Bronchial epithelial cell (primary cell): ENCODE results near the gene ADAM11. TPM values are rescaled to one million over a fixed set of nuclear protein-coding genes. Genes with fewer than 3 reads are reported as not detected.

Experiments
- DNase-seq: peaks from one replicate; pipeline ENCODE4 v3.0.0-alpha.2; 2010; ENCODE audit warnings: low read depth
- FAIRE-seq: peaks from 2 replicates; lab custom pipeline; 2011; peaks lifted over from hg19 to GRCh38; lab: Jason Lieb, UNC
- H3K27me3 ChIP-seq: 2 replicates; pipeline ENCODE4 v1.5.1; 2011; ENCODE audit warnings: low read length; ENCODE audit not compliant: control insufficient read depth, insufficient read depth
- H3K36me3 ChIP-seq: 2 replicates; pipeline ENCODE4 v1.5.1; 2011; ENCODE audit warnings: low read length; ENCODE audit not compliant: control insufficient read depth, insufficient read depth
- H3K4me3 ChIP-seq: 2 replicates; pipeline ENCODE4 v1.5.1; 2011; ENCODE audit warnings: mild to moderate bottlenecking, low read depth, low read length, control low read depth
- CTCF ChIP-seq: IDR thresholded peaks from 2 replicates; pipeline ENCODE4 v1.5.1; 2011; ENCODE audit warnings: mild to moderate bottlenecking, moderate library complexity, low read length, control low read depth, inconsistent platforms; ENCODE audit not compliant: insufficient read depth, severe bottlenecking
- total RNA-seq: library from RNA; depleted of rRNA; stranded (reverse); fragments of >200 nt; gene quantifications from 2 replicates; pipeline ENCODE4 v1.2.1, GENCODE V29; 2014

The ADAM11 gene
- total RNA-seq, 1 donor from 2014 or later, result 0.53 TPM

- TF ChIP-seq CTCF, result no peak
- FAIRE-seq (no peak), DNase-seq (no peak)
- no peaks in the 10 kb centered on the region for H3K36me3 ChIP-seq
- H3K27me3 ChIP-seq, result peaks cover 4% of the 10 kb centered on the region
- peak overlapping the region; percentile 59 for H3K4me3 ChIP-seq
Measured at GRCh38 chr17:44775838-44776621, 17.2 kb downstream of the ADAM11 start.

GRCh38 chr17:44776628-44777393 is 18.0 kb downstream of the ADAM11 start:
- Histone ChIP-seq H3K4me3 (no peak overlapping the region), H3K27me3 (peaks cover 4% of the 10 kb centered on the region), H3K36me3 (no peaks in the 10 kb centered on the region)
- no peak for TF ChIP-seq CTCF
- FAIRE-seq, result no peak
- DNase-seq, result no peak

- H3K36me3 ChIP-seq, result no peaks in the 10 kb centered on the region
- peaks cover 4% of the 10 kb centered on the region for H3K27me3 ChIP-seq
- FAIRE-seq (peak; percentile 28), DNase-seq (no peak)
- no peak overlapping the region for H3K4me3 ChIP-seq
- no peak for TF ChIP-seq CTCF
Measured at GRCh38 chr17:44777394-44778348, 18.9 kb downstream of the ADAM11 start.

- no peaks in the 10 kb centered on the region for H3K36me3 ChIP-seq
- peaks cover 2% of the 10 kb centered on the region for H3K27me3 ChIP-seq
- FAIRE-seq (no peak), DNase-seq (no peak)
- H3K4me3 ChIP-seq, result no peak overlapping the region
- no peak for TF ChIP-seq CTCF
Measured at GRCh38 chr17:44778656-44779210, 19.9 kb downstream of the ADAM11 start.
